ENCODE data around the gene TMA7B. TPM values are rescaled to one million over a fixed set of nuclear protein-coding genes. Genes with fewer than 3 reads are reported as not detected.

TMA7B gene
- total RNA-seq, 1 experiment from 2014 or later: not detected

DNA sequence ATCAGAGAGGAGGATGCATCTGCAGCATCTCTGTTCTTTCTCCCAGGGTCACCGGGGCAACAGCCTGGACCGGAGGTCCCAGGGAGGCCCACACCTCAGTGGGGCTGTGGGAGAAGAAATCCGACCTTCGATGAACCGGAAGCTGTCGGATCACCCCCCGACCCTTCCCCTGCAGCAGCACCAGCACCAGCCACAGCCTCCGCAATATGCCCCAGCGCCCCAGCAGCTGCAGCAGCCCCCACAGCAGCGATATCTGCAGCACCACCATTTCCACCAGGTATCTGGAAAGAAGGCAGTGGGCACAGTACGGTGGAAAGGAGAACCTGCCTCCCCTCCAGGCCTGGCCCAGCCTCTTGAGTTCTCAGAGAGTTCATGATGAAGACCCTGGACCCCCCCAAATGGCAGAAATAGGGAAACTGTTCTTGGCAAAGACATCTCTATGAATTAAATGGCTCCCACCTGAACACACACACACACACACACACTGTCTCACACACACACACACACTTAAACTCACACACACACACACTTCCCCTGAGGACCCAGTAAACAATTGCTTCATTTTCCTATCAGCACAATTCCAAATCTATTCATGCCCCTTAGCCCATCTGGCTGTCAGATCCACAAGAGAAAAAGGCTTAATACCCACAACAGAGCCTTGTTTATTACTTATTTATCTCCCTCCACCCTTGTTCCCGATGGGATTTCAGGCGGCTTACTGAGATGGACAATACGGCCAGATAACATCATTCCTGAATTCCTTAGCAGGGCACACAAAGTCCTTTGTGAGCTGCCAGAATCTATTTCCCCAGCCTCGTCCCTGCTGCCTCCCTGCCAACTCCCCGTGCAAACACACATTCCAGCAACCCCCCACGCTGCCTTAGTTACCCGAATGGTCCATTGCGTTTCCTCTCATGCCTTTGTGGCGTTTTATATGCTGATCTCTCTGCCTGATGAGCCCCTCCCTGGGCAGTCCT, 8.1 kb downstream of the TMA7B start:
- CTCF ChIA-PET: no interaction called here
- Histone ChIP-seq H3K9me2 (replicated peaks; ENCODE audit: low read length) (no peaks in the 10 kb centered on the region), H3K9me3 (ENCODE audit: low read length) (no peaks in the 10 kb centered on the region), H3K4me1 (ENCODE audit: insufficient read depth, low read length) (peaks cover 10% of the 10 kb centered on the region; the same call in 1 of the 2 replicates), H3K27me3 (ENCODE audit: low read length) (peaks cover 24% of the 10 kb centered on the region), H3K4me3 (ENCODE audit: low read length) (no peak overlapping the region), H3K9ac (ENCODE audit: low read length) (no peak overlapping the region), H3K27ac (ENCODE audit: low read length) (no peak overlapping the region), H2AFZ (ENCODE audit: low read length) (no peak overlapping the region), H3K4me2 (ENCODE audit: low read length) (no peak overlapping the region), H3K79me2 (ENCODE audit: low read length) (no peaks in the 10 kb centered on the region), H3F3A (ENCODE audit: low read length, unreplicated experiment) (no peaks in the 10 kb centered on the region), H3K36me3 (ENCODE audit: low read depth, low read length) (no peaks in the 10 kb centered on the region), H4K20me1 (ENCODE audit: low read length) (no peaks in the 10 kb centered on the region)
- ATAC-seq (no peak), DNase-seq (no peak)
- no TSS peak for BruUV-seq (replicated peaks)
- POLR2A ChIA-PET (ENCODE audit: unreplicated experiment): interaction anchor here (0.6 kb wide), 1 partner anchor 23 kb away, joined by 4 read pairs; no protein-coding TSS in a partner anchor
- TF ChIP-seq EZH2phosphoT487 (IDR thresholded peaks at IDR 0.05; ENCODE audit: borderline replicate concordance, low read length) (no peak), EZH2 (IDR thresholded peaks at IDR 0.05; ENCODE audit: low read length, unreplicated experiment) (no peak)
- TF ChIP-seq, protein P1, sequence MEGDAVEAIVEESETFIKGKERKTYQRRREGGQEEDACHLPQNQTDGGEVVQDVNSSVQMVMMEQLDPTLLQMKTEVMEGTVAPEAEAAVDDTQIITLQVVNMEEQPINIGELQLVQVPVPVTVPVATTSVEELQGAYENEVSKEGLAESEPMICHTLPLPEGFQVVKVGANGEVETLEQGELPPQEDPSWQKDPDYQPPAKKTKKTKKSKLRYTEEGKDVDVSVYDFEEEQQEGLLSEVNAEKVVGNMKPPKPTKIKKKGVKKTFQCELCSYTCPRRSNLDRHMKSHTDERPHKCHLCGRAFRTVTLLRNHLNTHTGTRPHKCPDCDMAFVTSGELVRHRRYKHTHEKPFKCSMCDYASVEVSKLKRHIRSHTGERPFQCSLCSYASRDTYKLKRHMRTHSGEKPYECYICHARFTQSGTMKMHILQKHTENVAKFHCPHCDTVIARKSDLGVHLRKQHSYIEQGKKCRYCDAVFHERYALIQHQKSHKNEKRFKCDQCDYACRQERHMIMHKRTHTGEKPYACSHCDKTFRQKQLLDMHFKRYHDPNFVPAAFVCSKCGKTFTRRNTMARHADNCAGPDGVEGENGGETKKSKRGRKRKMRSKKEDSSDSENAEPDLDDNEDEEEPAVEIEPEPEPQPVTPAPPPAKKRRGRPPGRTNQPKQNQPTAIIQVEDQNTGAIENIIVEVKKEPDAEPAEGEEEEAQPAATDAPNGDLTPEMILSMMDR (conservative IDR thresholded peaks at IDR 0.05; ENCODE audit: low read depth, low read length): no peak
- intact Hi-C loops (cut with micrococcal nuclease): no loop called here

DNA sequence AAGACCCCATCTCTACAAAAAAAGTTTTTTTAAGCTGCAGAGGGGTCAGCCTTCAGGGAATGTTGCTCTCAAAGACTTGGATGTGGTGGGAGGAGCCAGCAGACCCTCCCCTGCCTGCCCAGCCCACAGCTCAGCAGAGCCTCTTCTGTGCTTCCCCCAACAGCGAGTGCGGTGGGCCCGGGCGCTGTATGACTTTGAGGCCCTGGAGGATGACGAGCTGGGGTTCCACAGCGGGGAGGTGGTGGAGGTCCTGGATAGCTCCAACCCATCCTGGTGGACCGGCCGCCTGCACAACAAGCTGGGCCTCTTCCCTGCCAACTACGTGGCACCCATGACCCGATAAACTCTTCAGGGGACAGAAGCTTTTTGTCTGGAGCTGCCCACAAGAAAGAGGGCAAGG, 10.5 kb downstream of the TMA7B start:
- no TSS peak for BruUV-seq (replicated peaks)

More for the DNA sequence above, 10.5 kb downstream of the TMA7B start:
- no peaks in the 10 kb centered on the region for H3F3A ChIP-seq (ENCODE audit: low read length, unreplicated experiment)
- H3K9me3 ChIP-seq (ENCODE audit: low read length): no peaks in the 10 kb centered on the region
- H4K20me1 ChIP-seq (ENCODE audit: low read length): no peaks in the 10 kb centered on the region
- no peak overlapping the region for H3K27ac ChIP-seq (ENCODE audit: low read length)
- intact Hi-C loops (cut with micrococcal nuclease): no loop called here
- no peak overlapping the region for H2AFZ ChIP-seq (ENCODE audit: low read length)
- no peaks in the 10 kb centered on the region for H3K36me3 ChIP-seq (ENCODE audit: low read depth, low read length)
- peaks cover 47% of the 10 kb centered on the region for H3K27me3 ChIP-seq (ENCODE audit: low read length)
- peaks cover 10% of the 10 kb centered on the region; the same call in 1 of the 2 replicates for H3K4me1 ChIP-seq (ENCODE audit: insufficient read depth, low read length)
- no peaks in the 10 kb centered on the region for H3K9me2 ChIP-seq (replicated peaks; ENCODE audit: low read length)
- TF ChIP-seq, protein P1 (conservative IDR thresholded peaks at IDR 0.05; ENCODE audit: low read depth, low read length): no peak
- TF ChIP-seq EZH2phosphoT487 (IDR thresholded peaks at IDR 0.05; ENCODE audit: borderline replicate concordance, low read length): no peak
- no peak for TF ChIP-seq EZH2 (IDR thresholded peaks at IDR 0.05; ENCODE audit: low read length, unreplicated experiment)
- H3K4me3 ChIP-seq (ENCODE audit: low read length): no peak overlapping the region
- H3K9ac ChIP-seq (ENCODE audit: low read length): no peak overlapping the region
- H3K79me2 ChIP-seq (ENCODE audit: low read length): no peaks in the 10 kb centered on the region
- no peak overlapping the region for H3K4me2 ChIP-seq (ENCODE audit: low read length)
- ATAC-seq (no peak), DNase-seq (no peak)
- ChIA-PET CTCF (no interaction called here), POLR2A (ENCODE audit: unreplicated experiment) (no interaction called here)
